ENCODE measurements around the gene HECTD3. TPM values are rescaled to one million over a fixed set of nuclear protein-coding genes. Genes with fewer than 3 reads are reported as not detected.

The HECTD3 gene
- total RNA-seq, 2 experiments from 2014 or later: 13.3 to 30.1 TPM

- DNase-seq (ENCODE audit: low spot score): no peak
- Histone ChIP-seq H3K4me3 (ENCODE audit: low read depth, low read length, poor library complexity, severe bottlenecking) (no peak overlapping the region), H3K36me3 (ENCODE audit: insufficient read depth, low read length) (no peaks in the 10 kb centered on the region), H3K79me2 (ENCODE audit: insufficient read depth, low read depth, low read length) (no peaks in the 10 kb centered on the region), H3K9me3 (ENCODE audit: low read length) (no peaks in the 10 kb centered on the region), H3K4me1 (ENCODE audit: insufficient read depth, low read length, poor library complexity, severe bottlenecking) (peaks cover 18% of the 10 kb centered on the region), H3K4me2 (ENCODE audit: low read length) (peak overlapping the region; percentile 57), H4K20me1 (ENCODE audit: insufficient read depth, low read length) (no peaks in the 10 kb centered on the region), H2AFZ (ENCODE audit: low read length) (peak overlapping the region; percentile 76), H3K9me2 (ENCODE audit: insufficient read depth, low read length) (no peaks in the 10 kb centered on the region), H3K27ac (ENCODE audit: low read depth, low read length, poor library complexity, severe bottlenecking) (peak overlapping the region; percentile 42)
- POLR2A ChIA-PET: interaction anchor here (0.5 to 2.4 kb wide), 8 partner anchors 14 to 579 kb away, joined by 3 to 21 read pairs (median 3); no protein-coding TSS in a partner anchor
- intact Hi-C loops (cut with micrococcal nuclease; ENCODE audit: unreplicated experiment): no loop called here
- no peak for TF ChIP-seq EZH2phosphoT487 (IDR thresholded peaks at IDR 0.05; ENCODE audit: borderline replicate concordance, low read depth, low read length)
- no peak for TF ChIP-seq CTCF (conservative IDR thresholded peaks at IDR 0.05; ENCODE audit: low read length)
- BruUV-seq (replicated peaks): no TSS peak
- CTCF ChIA-PET (ENCODE audit: unreplicated experiment): no interaction called here
Observed at GRCh38 chr1:45032837-45033236, 21.7 kb upstream of the HECTD3 start.

GRCh38 chr1:45026446-45026845, 15.3 kb upstream of the HECTD3 start:
- no peaks in the 10 kb centered on the region for H3K9me2 ChIP-seq (ENCODE audit: insufficient read depth, low read length)
- no TSS peak for BruUV-seq (replicated peaks)
- intact Hi-C loops (cut with micrococcal nuclease; ENCODE audit: unreplicated experiment): loop anchor here (10.0 kb wide), 1 partner anchor 98 kb away; no protein-coding TSS in a partner anchor
- H3K79me2 ChIP-seq (ENCODE audit: insufficient read depth, low read depth, low read length): no peaks in the 10 kb centered on the region
- DNase-seq (ENCODE audit: low spot score): no peak
- H3K4me3 ChIP-seq (ENCODE audit: low read depth, low read length, poor library complexity, severe bottlenecking): no peak overlapping the region
- TF ChIP-seq CTCF (conservative IDR thresholded peaks at IDR 0.05; ENCODE audit: low read length): no peak
- no peak for TF ChIP-seq EZH2phosphoT487 (IDR thresholded peaks at IDR 0.05; ENCODE audit: borderline replicate concordance, low read depth, low read length)
- H4K20me1 ChIP-seq (ENCODE audit: insufficient read depth, low read length): no peaks in the 10 kb centered on the region
- POLR2A ChIA-PET: no interaction called here
- CTCF ChIA-PET (ENCODE audit: unreplicated experiment): no interaction called here
- 0 out of 2 replicates have a peak, but pooled peaks cover 5% of the 10 kb centered on the region for H3K9me3 ChIP-seq (ENCODE audit: low read length)
- H3K4me2 ChIP-seq (ENCODE audit: low read length): no peak overlapping the region
- H3K27ac ChIP-seq (ENCODE audit: low read depth, low read length, poor library complexity, severe bottlenecking): no peak overlapping the region
- no peaks in the 10 kb centered on the region for H3K36me3 ChIP-seq (ENCODE audit: insufficient read depth, low read length)
- H2AFZ ChIP-seq (ENCODE audit: low read length): no peak overlapping the region
- H3K4me1 ChIP-seq (ENCODE audit: insufficient read depth, low read length, poor library complexity, severe bottlenecking): no peaks in the 10 kb centered on the region

- CTCF ChIA-PET (ENCODE audit: unreplicated experiment): no interaction called here
- 0 out of 2 replicates have a peak, but pooled peaks cover 5% of the 10 kb centered on the region for H3K9me3 ChIP-seq (ENCODE audit: low read length)
- intact Hi-C loops (cut with micrococcal nuclease; ENCODE audit: unreplicated experiment): loop anchor here (10.0 kb wide), 1 partner anchor 101 kb away; no protein-coding TSS in a partner anchor
- H3K4me1 ChIP-seq (ENCODE audit: insufficient read depth, low read length, poor library complexity, severe bottlenecking): no peaks in the 10 kb centered on the region
- no TSS peak for BruUV-seq (replicated peaks)
- H2AFZ ChIP-seq (ENCODE audit: low read length): no peak overlapping the region
- H4K20me1 ChIP-seq (ENCODE audit: insufficient read depth, low read length): no peaks in the 10 kb centered on the region
- POLR2A ChIA-PET: no interaction called here
- TF ChIP-seq CTCF (conservative IDR thresholded peaks at IDR 0.05; ENCODE audit: low read length) (no peak), EZH2phosphoT487 (IDR thresholded peaks at IDR 0.05; ENCODE audit: borderline replicate concordance, low read depth, low read length) (no peak)
- H3K79me2 ChIP-seq (ENCODE audit: insufficient read depth, low read depth, low read length): no peaks in the 10 kb centered on the region
- H3K36me3 ChIP-seq (ENCODE audit: insufficient read depth, low read length): no peaks in the 10 kb centered on the region
- H3K9me2 ChIP-seq (ENCODE audit: insufficient read depth, low read length): no peaks in the 10 kb centered on the region
- H3K4me3 ChIP-seq (ENCODE audit: low read depth, low read length, poor library complexity, severe bottlenecking): no peak overlapping the region
- DNase-seq (ENCODE audit: low spot score): no peak
- H3K27ac ChIP-seq (ENCODE audit: low read depth, low read length, poor library complexity, severe bottlenecking): no peak overlapping the region
- no peak overlapping the region for H3K4me2 ChIP-seq (ENCODE audit: low read length)
Observed at GRCh38 chr1:45023663-45024062, 12.5 kb upstream of the HECTD3 start.

Measured in OCI-LY7 (cell line).